ENCODE results near the gene CTDNEP1. TPM values are rescaled to one million over a fixed set of nuclear protein-coding genes. Genes with fewer than 3 reads are reported as not detected.
A peak's percentile ranks its signal among the peaks of the same experiment; 100 is the strongest.

Gene CTDNEP1
- total and polyA plus RNA-seq, 12 donors: 30.3 to 177 (median 105) TPM

GRCh38 chr17:7281953-7282751 is 30.6 kb upstream of the CTDNEP1 start:
- H3K4me3 ChIP-seq: peak overlapping the region in 2 of 4 donors; percentile 36 to 59
- DNase-seq: peak; percentile 57 to 67 (median 63)
- H3K4me1 ChIP-seq (replicated peaks in 1 of 2): peaks cover 18 to 21% of the 10 kb centered on the region in 2 donors
- peak overlapping the region in 2 of 5 donors; percentile 50 to 92 for H3K27ac ChIP-seq
- TF ChIP-seq POLR2A (IDR thresholded peaks at IDR 0.05) (no peak), CTCF (IDR thresholded peaks at IDR 0.05) (no peak)
- no peaks in the 10 kb centered on the region for H3K27me3 ChIP-seq
- no peaks in the 10 kb centered on the region for H3K36me3 ChIP-seq (replicated peaks in 1 of 2)
- no peaks in the 10 kb centered on the region for H3K9me3 ChIP-seq (replicated peaks in 1 of 3)
- intact Hi-C loops (cut with DNase I): loop anchor here in 1 of 2 donors (2.0 to 5.0 kb wide), 2 partner anchors 15 to 60 kb away; no protein-coding TSS in a partner anchor
- 0 to 2% (median 2%) methylated on average over 4 to 43 of the region's 43 CpGs for WGBS, 4 donors

- peak within 1 kb of the TSS in 3 of 4 donors; percentile 23 to 59 (median 36) for H3K4me3 ChIP-seq
- 0 to 1% (median 0%) methylated on average over 17 to 71 of the region's 71 CpGs for WGBS, 4 donors
- no peaks in the 10 kb centered on the region for H3K36me3 ChIP-seq (replicated peaks in 1 of 2)
- H3K4me1 ChIP-seq (replicated peaks in 1 of 2): peaks cover 18 to 21% of the 10 kb centered on the region in 2 donors
- DNase-seq: peak; percentile 95 to 98 (median 97)
- H3K9me3 ChIP-seq (replicated peaks in 1 of 3): no peaks in the 10 kb centered on the region
- peak within 1 kb of the TSS; percentile 60 to 92 (median 85) for H3K27ac ChIP-seq
- peak in 1 of 6 experiments; percentile 31 for TF ChIP-seq CTCF (IDR thresholded peaks at IDR 0.05)
- TF ChIP-seq POLR2A (IDR thresholded peaks at IDR 0.05): peak in 1 of 2 donors; percentile 52
- no peaks in the 10 kb centered on the region for H3K27me3 ChIP-seq
- intact Hi-C loops (cut with DNase I): loop anchor here in 1 of 2 donors (2.0 to 5.0 kb wide), 2 partner anchors 15 to 61 kb away; no protein-coding TSS in a partner anchor
These were observed 29.8 kb upstream of the CTDNEP1 start, which contains the start of gene SLC2A4 for GRCh38 chr17:7281074-7281952. SLC2A4 (plus strand) TSS chr17:7281718; CDS start chr17:7281935, 217 bp downstream.

GRCh38 chr17:7280519-7281073 is 29.1 kb upstream of the CTDNEP1 start:
- DNase-seq: peak; percentile 83 to 92 (median 87)
- WGBS, 4 donors: 0 to 3% (median 1%) methylated on average over 13 to 29 of the region's 29 CpGs
- peaks cover 18 to 21% of the 10 kb centered on the region in 2 donors for H3K4me1 ChIP-seq (replicated peaks in 1 of 2)

More at GRCh38 chr17:7280519-7281073, 29.1 kb upstream of the CTDNEP1 start:
- Histone ChIP-seq H3K27me3 (no peaks in the 10 kb centered on the region), H3K4me3 (peak overlapping the region in 2 of 4 donors; percentile 5 to 59), H3K27ac (peak overlapping the region; percentile 60 to 92 (median 85)), H3K36me3 (replicated peaks in 1 of 2) (no peaks in the 10 kb centered on the region), H3K9me3 (replicated peaks in 1 of 3) (no peaks in the 10 kb centered on the region)
- TF ChIP-seq CTCF (IDR thresholded peaks at IDR 0.05) (peak; percentile 85 to 99 (median 96)), POLR2A (IDR thresholded peaks at IDR 0.05) (peak in 1 of 2 donors; percentile 9)
- intact Hi-C loops (cut with DNase I): loop anchor here in 1 of 2 donors (2.0 to 5.0 kb wide), 2 partner anchors 16 to 62 kb away; no protein-coding TSS in a partner anchor
